ENCODE measurements around the gene STX12.

The STX12 gene

GRCh38 chr1:27872802-27873551 lies 100.0 kb downstream of the STX12 start:
- H3K4me3 Mint-ChIP-seq: peak overlapping the region; percentile 97
- H3K27me3 Mint-ChIP-seq: no peaks in the 10 kb centered on the region
- H3K27ac Mint-ChIP-seq: peak overlapping the region; percentile 87
- peak; percentile 58 for DNase-seq
- peaks cover 63% of the 10 kb centered on the region for H3K4me1 Mint-ChIP-seq
- no peaks in the 10 kb centered on the region for H3K9me3 Mint-ChIP-seq
- CTCF ChIA-PET: interaction anchor here (1.4 kb wide), 1 partner anchor 11 kb away, joined by 4 read pairs; no protein-coding TSS in a partner anchor
- peaks cover 16% of the 10 kb centered on the region for H3K36me3 Mint-ChIP-seq

DNA sequence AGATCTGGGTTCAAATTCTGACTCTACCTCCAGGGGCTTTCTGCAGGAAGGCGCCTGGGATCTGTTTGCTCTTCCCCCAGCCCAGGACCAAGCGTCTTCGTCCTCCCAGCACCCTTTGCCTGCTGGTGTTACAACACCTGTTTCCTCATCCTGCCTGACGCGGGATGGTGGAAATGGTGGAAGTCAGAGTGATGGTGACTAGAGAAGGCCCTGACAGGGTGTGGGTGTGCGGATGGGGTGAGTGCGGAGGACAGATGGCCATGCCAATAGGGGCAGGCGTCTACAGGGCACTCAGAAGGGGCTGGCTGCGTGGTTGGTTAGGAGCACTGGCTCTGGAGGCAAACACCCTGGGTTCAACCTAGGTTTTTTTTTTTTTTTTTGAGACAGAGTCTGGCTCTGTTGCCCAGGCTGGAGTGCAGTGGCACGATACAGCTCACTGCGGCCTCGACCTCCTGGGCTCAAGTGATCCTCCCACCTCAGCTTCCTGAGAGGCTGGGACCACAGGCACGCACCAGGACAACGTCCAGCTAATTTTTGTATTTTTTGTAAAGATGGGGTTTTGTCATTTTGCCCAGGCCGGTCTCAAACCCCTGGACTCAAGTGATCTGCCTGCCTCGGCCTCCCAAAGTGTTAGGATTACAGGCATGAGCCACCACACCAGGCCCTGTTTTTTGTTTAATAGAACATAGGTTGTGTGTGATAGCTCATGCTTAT lies 100.8 kb downstream of the STX12 start:
- Mint-ChIP-seq H3K4me3 (peak overlapping the region; percentile 97), H3K27ac (peak overlapping the region; percentile 87), H3K4me1 (peaks cover 64% of the 10 kb centered on the region), H3K27me3 (no peaks in the 10 kb centered on the region), H3K36me3 (peaks cover 24% of the 10 kb centered on the region), H3K9me3 (no peaks in the 10 kb centered on the region)
- peak; percentile 37 for DNase-seq
- CTCF ChIA-PET: interaction anchor here (1.4 kb wide), 1 partner anchor 10 kb away, joined by 4 read pairs; no protein-coding TSS in a partner anchor
